Nephron progenitor cell (in vitro differentiated cells): Measurements from ENCODE around the gene ACOX3.

Source experiments
- DNase-seq: peaks from one replicate; pipeline ENCODE4 v3.0.0; 2021
- H3K27ac Mint-ChIP-seq: 2 replicates; pipeline ENCODE4 v1.8.0; 2021; ENCODE audit warnings: mild to moderate bottlenecking, moderate library complexity, mixed read lengths
- H3K27me3 Mint-ChIP-seq: 2 replicates; pipeline ENCODE4 v1.8.0; 2021; ENCODE audit warnings: mild to moderate bottlenecking, low read depth, mixed read lengths; ENCODE audit not compliant: poor library complexity
- H3K36me3 Mint-ChIP-seq: 2 replicates; pipeline ENCODE4 v1.8.0; 2021; ENCODE audit warnings: low read depth, mixed read lengths
- H3K4me1 Mint-ChIP-seq: 2 replicates; pipeline ENCODE4 v1.8.0; 2021; ENCODE audit warnings: mixed read lengths
- H3K4me3 Mint-ChIP-seq: 2 replicates; pipeline ENCODE4 v1.8.0; 2021; ENCODE audit warnings: mild to moderate bottlenecking, moderate library complexity, mixed read lengths
- H3K9me3 Mint-ChIP-seq: 2 replicates; pipeline ENCODE4 v1.8.0; 2021; ENCODE audit warnings: mild to moderate bottlenecking, moderate library complexity, mixed read lengths
- CTCF ChIP-seq: fragments of 200-600 bp; sonication (generic); IDR thresholded peaks from 2 replicates; pipeline ENCODE4 v1.5.0; 2021; ENCODE audit warnings: antibody characterized with exemption

ACOX3 gene

DNA sequence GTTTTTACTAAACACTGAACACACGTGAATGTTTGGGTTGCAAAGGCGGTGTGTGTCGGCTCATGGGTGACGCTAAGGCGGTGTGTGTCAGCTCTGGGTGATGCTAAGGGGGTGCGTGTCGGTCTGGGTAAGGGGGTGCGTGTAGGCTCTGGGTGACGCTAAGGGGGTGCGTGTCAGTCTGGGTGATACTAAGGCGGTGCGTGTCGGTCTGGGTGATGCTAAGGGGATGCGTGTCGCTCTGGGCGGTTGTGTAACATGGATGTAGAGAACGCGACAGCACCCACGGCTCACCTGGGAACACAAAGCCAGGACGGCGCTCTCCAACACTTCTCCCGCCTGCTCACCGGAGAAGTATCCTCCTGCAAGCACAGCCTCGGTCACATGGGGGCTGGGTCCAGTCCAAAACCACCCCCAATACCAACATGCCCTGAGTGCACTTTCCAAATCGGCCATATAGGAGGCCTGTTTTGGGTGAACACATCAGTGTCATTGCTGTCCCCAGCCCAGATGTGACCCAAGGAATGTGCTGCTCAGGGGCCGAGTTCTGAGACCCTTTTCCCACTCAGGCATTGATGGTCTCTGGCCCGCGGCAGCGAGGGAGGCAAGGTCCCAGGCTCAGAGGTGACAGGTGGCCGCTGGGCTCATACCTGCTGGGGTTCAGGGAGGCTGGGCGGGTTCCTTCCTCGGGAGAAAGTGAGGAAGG, 67.1 kb downstream of the ACOX3 start:
- TF ChIP-seq CTCF, result no peak
- peaks cover 24% of the 10 kb centered on the region for H3K4me1 Mint-ChIP-seq
- H3K27ac Mint-ChIP-seq, result no peak overlapping the region
- no peaks in the 10 kb centered on the region for H3K27me3 Mint-ChIP-seq
- H3K9me3 Mint-ChIP-seq, result no peaks in the 10 kb centered on the region
- H3K4me3 Mint-ChIP-seq, result no peak overlapping the region
- no peak for DNase-seq
- H3K36me3 Mint-ChIP-seq, result no peaks in the 10 kb centered on the region

- H3K27ac Mint-ChIP-seq, result peak overlapping the region; percentile 91
- no peaks in the 10 kb centered on the region for H3K36me3 Mint-ChIP-seq
- no peaks in the 10 kb centered on the region for H3K9me3 Mint-ChIP-seq
- DNase-seq, result no peak
- no peak for TF ChIP-seq CTCF
- H3K4me1 Mint-ChIP-seq, result peaks cover 24% of the 10 kb centered on the region
- H3K4me3 Mint-ChIP-seq, result no peak overlapping the region
- H3K27me3 Mint-ChIP-seq, result no peaks in the 10 kb centered on the region
These were observed 68.0 kb downstream of the ACOX3 start for GRCh38 chr4:8372506-8372905.

- no peak for DNase-seq
- no peak for TF ChIP-seq CTCF
- no peaks in the 10 kb centered on the region for H3K36me3 Mint-ChIP-seq
- no peaks in the 10 kb centered on the region for H3K9me3 Mint-ChIP-seq
- H3K4me3 Mint-ChIP-seq, result no peak overlapping the region
- peaks cover 29% of the 10 kb centered on the region for H3K4me1 Mint-ChIP-seq
- no peaks in the 10 kb centered on the region for H3K27me3 Mint-ChIP-seq
- no peak overlapping the region for H3K27ac Mint-ChIP-seq
These were observed 68.9 kb downstream of the ACOX3 start for GRCh38 chr4:8371596-8371995.

DNA sequence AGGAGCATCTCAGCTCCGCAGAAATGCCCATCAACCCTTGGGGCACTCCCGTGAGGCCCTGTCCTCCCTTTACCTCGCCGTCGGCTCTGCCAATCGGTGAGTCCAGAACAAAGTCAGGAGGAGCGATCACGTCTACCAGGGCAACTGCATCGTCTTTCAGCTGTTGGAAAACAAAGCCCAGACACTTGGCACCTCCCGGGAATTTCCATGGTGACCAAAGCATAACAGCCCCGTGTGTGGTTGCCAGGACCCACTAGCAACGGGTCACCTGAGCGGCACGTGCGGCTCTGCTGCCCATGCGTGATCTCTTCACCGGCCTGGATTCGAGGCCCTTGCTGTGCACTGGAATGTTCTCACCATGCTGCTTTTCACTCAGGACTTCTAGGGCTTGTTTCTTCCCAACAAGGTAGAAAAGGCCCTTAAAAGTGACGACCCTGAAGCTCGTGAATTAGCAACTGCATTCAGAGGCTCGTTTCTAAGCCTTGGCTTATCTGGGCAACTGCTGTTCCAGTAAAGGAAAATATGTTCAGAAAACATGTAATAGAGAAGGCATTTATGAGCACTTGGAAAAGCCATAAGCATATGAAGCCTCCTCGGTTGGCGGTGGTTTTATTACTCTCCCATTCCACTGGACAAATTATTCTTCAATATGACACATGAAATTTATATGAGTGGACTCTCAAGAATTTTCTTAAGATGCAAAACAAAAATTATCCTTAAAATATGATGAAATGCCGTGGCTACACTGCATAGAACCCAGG, 69.5 kb downstream of the ACOX3 start:
- Mint-ChIP-seq H3K36me3 (peaks cover 4% of the 10 kb centered on the region), H3K4me1 (peaks cover 35% of the 10 kb centered on the region), H3K9me3 (no peaks in the 10 kb centered on the region), H3K27me3 (no peaks in the 10 kb centered on the region), H3K4me3 (no peak overlapping the region), H3K27ac (no peak overlapping the region)
- DNase-seq, result no peak
- no peak for TF ChIP-seq CTCF

- Mint-ChIP-seq H3K27me3 (no peaks in the 10 kb centered on the region), H3K4me3 (no peak overlapping the region), H3K27ac (no peak overlapping the region), H3K36me3 (peaks cover 4% of the 10 kb centered on the region), H3K9me3 (no peaks in the 10 kb centered on the region), H3K4me1 (peaks cover 40% of the 10 kb centered on the region)
- DNase-seq, result no peak
- TF ChIP-seq CTCF, result no peak
These were observed 70.3 kb downstream of the ACOX3 start for GRCh38 chr4:8370106-8370787.
